DOHH2 (cell line): ENCODE data around the gene PTPRN2.

Experiments used
- H3F3A ChIP-seq: fragments of 200-600 bp; sonication (generic), shearing (Covaris generic); 2 replicates; pipeline ENCODE4 v1.6.0; 2016; ENCODE audit warnings: antibody characterized with exemption, mild to moderate bottlenecking; ENCODE audit not compliant: control insufficient read depth, insufficient read depth
- H3K27ac ChIP-seq: fragments of 200-600 bp; sonication (generic); 2 replicates; pipeline ENCODE4 v1.5.1; 2014; ENCODE audit warnings: low read depth, mild to moderate bottlenecking, low read length, moderate library complexity
- H3K27me3 ChIP-seq: fragments of 200-600 bp; sonication (generic); 2 replicates; pipeline ENCODE4 v1.6.1; 2014; ENCODE audit warnings: mild to moderate bottlenecking, low read length, mixed read lengths; ENCODE audit not compliant: control insufficient read depth
- H3K36me3 ChIP-seq: fragments of 200-600 bp; sonication (generic); 2 replicates; pipeline ENCODE4 v1.6.1; 2014; ENCODE audit warnings: mild to moderate bottlenecking, low read length, moderate library complexity, mixed read lengths; ENCODE audit not compliant: control insufficient read depth
- H3K4me1 ChIP-seq: fragments of 200-600 bp; sonication (generic); 2 replicates; pipeline ENCODE4 v1.6.1; 2014; ENCODE audit warnings: mild to moderate bottlenecking, low read length, mixed read lengths; ENCODE audit not compliant: control insufficient read depth
- H3K4me2 ChIP-seq: fragments of 200-600 bp; sonication (generic); 2 replicates; pipeline ENCODE4 v1.6.0; 2014; ENCODE audit warnings: mild to moderate bottlenecking, low read length, moderate library complexity
- H3K4me3 ChIP-seq: fragments of 200-600 bp; sonication (generic); 2 replicates; pipeline ENCODE4 v1.5.1; 2014; ENCODE audit warnings: mild to moderate bottlenecking, low read length, mixed read lengths
- H3K79me2 ChIP-seq: fragments of 200-600 bp; sonication (generic); 2 replicates; pipeline ENCODE4 v1.6.1; 2014; ENCODE audit warnings: mild to moderate bottlenecking, low read length, mixed read lengths; ENCODE audit not compliant: control insufficient read depth
- H3K9me2 ChIP-seq: fragments of 200-600 bp; sonication (generic); replicated peaks from 2 replicates; pipeline ENCODE4 v1.6.1; 2014; ENCODE audit warnings: mild to moderate bottlenecking, low read length, mixed read lengths; ENCODE audit not compliant: control insufficient read depth
- H3K9me3 ChIP-seq: fragments of 200-600 bp; sonication (generic); 2 replicates; pipeline ENCODE4 v1.6.1; 2014; ENCODE audit warnings: antibody characterized with exemption, low read length, mixed read lengths; ENCODE audit not compliant: control insufficient read depth, insufficient read depth
- H4K20me1 ChIP-seq: fragments of 200-600 bp; sonication (generic); 2 replicates; pipeline ENCODE4 v1.6.0; 2014; ENCODE audit warnings: low read depth, mild to moderate bottlenecking, antibody characterized with exemption, low read length, moderate library complexity; ENCODE audit not compliant: control insufficient read depth, insufficient read depth
- EZH2phosphoT487 ChIP-seq: fragments of 200-600 bp; sonication (generic); IDR thresholded peaks from 2 replicates; pipeline ENCODE4 v1.6.1; 2017; ENCODE audit warnings: borderline replicate concordance, mild to moderate bottlenecking, antibody characterized with exemption, low read length, moderate library complexity, mixed read lengths
- TF ChIP-seq, protein P1 (sequence below): fragments of 200-600 bp; sonication (generic); IDR thresholded peaks from one replicate; pipeline ENCODE4 v1.5.1; 2014; ENCODE audit warnings: antibody characterized with exemption, mild to moderate bottlenecking, low read depth, low read length; ENCODE audit not compliant: poor library complexity, severe bottlenecking

Gene PTPRN2

DNA sequence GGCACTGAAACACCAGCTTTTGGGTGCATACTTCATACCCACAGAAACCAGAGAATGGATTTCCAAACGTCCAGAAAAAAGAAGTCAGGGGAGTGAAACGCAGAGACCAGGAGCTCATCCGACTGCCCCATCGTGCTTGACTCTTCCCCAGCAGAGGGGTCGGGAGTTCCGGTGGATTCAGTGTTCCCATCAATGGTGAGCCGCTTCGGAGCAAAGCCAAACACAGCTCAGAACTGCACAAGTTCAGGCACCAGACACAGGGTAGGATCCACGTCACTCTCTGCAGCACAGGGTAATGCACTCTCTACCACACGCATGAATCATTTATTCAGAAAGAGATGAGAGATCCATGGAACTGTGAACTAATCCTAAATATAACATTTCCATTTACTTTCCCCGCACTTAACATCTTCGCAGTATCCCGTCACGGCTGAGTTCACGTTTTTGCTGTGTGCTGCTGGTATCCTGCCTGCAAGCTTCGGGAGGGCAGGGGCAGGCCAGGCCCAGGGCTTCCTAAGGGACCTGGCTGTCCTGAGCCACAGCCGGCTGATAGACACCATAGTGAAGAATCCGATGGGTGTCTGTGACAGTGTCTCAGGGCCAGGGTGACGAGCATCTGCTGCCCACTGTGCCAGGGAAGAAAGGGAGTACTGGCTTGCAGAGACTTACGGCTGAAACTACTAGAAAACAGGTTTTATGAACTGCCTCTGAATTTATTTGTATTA is 545.3 kb downstream of the PTPRN2 start:
- Histone ChIP-seq H3K36me3 (no peaks in the 10 kb centered on the region), H4K20me1 (no peaks in the 10 kb centered on the region), H3K9me2 (no peaks in the 10 kb centered on the region), H3K79me2 (no peaks in the 10 kb centered on the region), H3K4me1 (no peaks in the 10 kb centered on the region; the same call in 1 of the 2 replicates), H3K27ac (no peak overlapping the region), H3K27me3 (no peaks in the 10 kb centered on the region), H3F3A (no peaks in the 10 kb centered on the region), H3K9me3 (0 out of 2 replicates have a peak, but pooled peaks cover 2% of the 10 kb centered on the region), H3K4me2 (no peak overlapping the region), H3K4me3 (no peak overlapping the region)
- TF ChIP-seq, protein P1, sequence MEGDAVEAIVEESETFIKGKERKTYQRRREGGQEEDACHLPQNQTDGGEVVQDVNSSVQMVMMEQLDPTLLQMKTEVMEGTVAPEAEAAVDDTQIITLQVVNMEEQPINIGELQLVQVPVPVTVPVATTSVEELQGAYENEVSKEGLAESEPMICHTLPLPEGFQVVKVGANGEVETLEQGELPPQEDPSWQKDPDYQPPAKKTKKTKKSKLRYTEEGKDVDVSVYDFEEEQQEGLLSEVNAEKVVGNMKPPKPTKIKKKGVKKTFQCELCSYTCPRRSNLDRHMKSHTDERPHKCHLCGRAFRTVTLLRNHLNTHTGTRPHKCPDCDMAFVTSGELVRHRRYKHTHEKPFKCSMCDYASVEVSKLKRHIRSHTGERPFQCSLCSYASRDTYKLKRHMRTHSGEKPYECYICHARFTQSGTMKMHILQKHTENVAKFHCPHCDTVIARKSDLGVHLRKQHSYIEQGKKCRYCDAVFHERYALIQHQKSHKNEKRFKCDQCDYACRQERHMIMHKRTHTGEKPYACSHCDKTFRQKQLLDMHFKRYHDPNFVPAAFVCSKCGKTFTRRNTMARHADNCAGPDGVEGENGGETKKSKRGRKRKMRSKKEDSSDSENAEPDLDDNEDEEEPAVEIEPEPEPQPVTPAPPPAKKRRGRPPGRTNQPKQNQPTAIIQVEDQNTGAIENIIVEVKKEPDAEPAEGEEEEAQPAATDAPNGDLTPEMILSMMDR: no peak
- TF ChIP-seq EZH2phosphoT487: no peak

DNA sequence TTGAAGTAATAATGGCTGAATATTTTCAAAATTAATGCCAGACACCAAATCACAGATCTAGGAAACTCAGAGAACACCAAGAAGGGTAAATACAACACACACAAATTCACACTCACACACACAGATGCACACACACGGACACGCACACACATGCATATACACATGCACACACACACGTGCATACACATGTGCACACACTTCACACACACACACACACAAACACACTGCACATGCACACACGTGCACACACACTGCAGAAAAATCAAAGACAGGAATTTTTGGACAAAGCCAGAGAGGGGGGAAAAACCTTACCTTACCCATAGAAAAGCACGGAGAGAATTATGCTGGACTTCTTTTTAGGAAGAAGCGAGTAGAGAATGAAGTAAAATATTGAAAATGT is 547.4 kb downstream of the PTPRN2 start:
- H3K79me2 ChIP-seq: no peaks in the 10 kb centered on the region
- no peaks in the 10 kb centered on the region for H3F3A ChIP-seq
- no peaks in the 10 kb centered on the region for H4K20me1 ChIP-seq
- TF ChIP-seq, protein P1: no peak
- TF ChIP-seq EZH2phosphoT487: no peak
- no peaks in the 10 kb centered on the region for H3K27me3 ChIP-seq
- H3K4me3 ChIP-seq: no peak overlapping the region
- H3K27ac ChIP-seq: no peak overlapping the region
- H3K9me2 ChIP-seq: no peaks in the 10 kb centered on the region
- no peak overlapping the region for H3K4me2 ChIP-seq
- H3K4me1 ChIP-seq: no peaks in the 10 kb centered on the region; the same call in 1 of the 2 replicates
- H3K36me3 ChIP-seq: no peaks in the 10 kb centered on the region
- no peaks in the 10 kb centered on the region for H3K9me3 ChIP-seq

DNA sequence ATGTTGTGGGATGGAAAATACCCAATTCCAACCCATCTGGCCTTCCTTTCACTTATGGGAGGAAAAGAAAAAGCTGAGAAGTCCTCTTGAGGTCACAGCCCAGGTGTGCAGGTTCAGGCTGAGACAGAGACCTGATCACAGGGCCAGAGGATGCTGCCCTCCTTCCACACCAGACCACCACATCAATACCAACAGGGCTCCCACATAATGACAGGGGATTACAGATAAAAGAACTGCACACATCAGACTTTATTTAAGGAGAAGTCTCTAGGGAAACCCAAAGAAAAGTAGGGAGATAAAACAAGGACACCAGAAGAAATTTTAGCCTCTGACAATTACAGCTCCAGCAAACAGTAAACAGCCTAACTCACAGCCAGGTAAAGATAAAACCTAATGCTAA is 548.4 kb downstream of the PTPRN2 start:
- no peak overlapping the region for H3K4me2 ChIP-seq
- no peaks in the 10 kb centered on the region for H3K36me3 ChIP-seq
- H3F3A ChIP-seq: no peaks in the 10 kb centered on the region
- no peak overlapping the region for H3K27ac ChIP-seq
- no peak for TF ChIP-seq EZH2phosphoT487
- TF ChIP-seq, protein P1: no peak
- H3K4me3 ChIP-seq: no peak overlapping the region
- H3K9me3 ChIP-seq: no peaks in the 10 kb centered on the region
- H3K4me1 ChIP-seq: no peaks in the 10 kb centered on the region
- no peaks in the 10 kb centered on the region for H3K9me2 ChIP-seq
- H3K79me2 ChIP-seq: no peaks in the 10 kb centered on the region
- H4K20me1 ChIP-seq: no peaks in the 10 kb centered on the region
- no peaks in the 10 kb centered on the region for H3K27me3 ChIP-seq
